ENCODE results near the gene PAM. TPM values are rescaled to one million over a fixed set of nuclear protein-coding genes. Genes with fewer than 3 reads are reported as not detected.

Gene PAM
- total RNA-seq, 1 experiment from 2014 or later: 190 TPM

DNA sequence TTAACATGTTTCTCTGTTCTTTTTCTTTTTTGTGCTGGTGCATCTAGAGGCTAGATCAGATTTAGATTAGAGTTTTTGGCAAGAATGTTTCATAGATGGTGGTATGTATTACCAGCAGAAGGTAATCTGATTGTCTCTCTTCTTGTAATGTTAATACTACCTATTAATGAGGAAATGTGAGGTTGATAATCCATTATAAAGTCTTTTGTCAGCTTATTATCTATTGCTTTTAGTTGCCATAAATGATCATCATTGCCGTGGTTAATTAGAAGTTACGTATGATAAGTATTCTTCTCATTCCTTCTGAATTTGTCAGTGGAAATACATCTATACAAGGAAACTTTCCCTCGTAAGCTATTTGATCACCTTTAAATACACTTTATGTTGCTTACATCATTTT lies 135.0 kb downstream of the PAM start:
- intact Hi-C loops (cut with micrococcal nuclease; ENCODE audit: unreplicated experiment): no loop called here
- Histone ChIP-seq H3K4me3 (ENCODE audit: low read depth, low read length, poor library complexity, severe bottlenecking) (no peak overlapping the region), H3K27ac (ENCODE audit: low read depth, low read length, poor library complexity, severe bottlenecking) (no peak overlapping the region), H3K4me1 (ENCODE audit: insufficient read depth, low read length, poor library complexity, severe bottlenecking) (no peaks in the 10 kb centered on the region), H3K36me3 (ENCODE audit: insufficient read depth, low read length, poor library complexity, severe bottlenecking) (no peaks in the 10 kb centered on the region), H3K27me3 (replicated peaks; ENCODE audit: insufficient read depth, low read depth, low read length, poor library complexity) (no peaks in the 10 kb centered on the region), H3K9me3 (ENCODE audit: low read depth, low read length, poor library complexity, severe bottlenecking) (no peaks in the 10 kb centered on the region)
- POLR2A ChIA-PET (ENCODE audit: low non-redundant PET): no interaction called here
- CTCF ChIA-PET: no interaction called here
- DNase-seq (ENCODE audit: low spot score): no peak
- BruUV-seq (replicated peaks): no TSS peak
- TF ChIP-seq, protein P1, sequence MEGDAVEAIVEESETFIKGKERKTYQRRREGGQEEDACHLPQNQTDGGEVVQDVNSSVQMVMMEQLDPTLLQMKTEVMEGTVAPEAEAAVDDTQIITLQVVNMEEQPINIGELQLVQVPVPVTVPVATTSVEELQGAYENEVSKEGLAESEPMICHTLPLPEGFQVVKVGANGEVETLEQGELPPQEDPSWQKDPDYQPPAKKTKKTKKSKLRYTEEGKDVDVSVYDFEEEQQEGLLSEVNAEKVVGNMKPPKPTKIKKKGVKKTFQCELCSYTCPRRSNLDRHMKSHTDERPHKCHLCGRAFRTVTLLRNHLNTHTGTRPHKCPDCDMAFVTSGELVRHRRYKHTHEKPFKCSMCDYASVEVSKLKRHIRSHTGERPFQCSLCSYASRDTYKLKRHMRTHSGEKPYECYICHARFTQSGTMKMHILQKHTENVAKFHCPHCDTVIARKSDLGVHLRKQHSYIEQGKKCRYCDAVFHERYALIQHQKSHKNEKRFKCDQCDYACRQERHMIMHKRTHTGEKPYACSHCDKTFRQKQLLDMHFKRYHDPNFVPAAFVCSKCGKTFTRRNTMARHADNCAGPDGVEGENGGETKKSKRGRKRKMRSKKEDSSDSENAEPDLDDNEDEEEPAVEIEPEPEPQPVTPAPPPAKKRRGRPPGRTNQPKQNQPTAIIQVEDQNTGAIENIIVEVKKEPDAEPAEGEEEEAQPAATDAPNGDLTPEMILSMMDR (conservative IDR thresholded peaks at IDR 0.05; ENCODE audit: low read depth, low read length): no peak
- no peak for TF ChIP-seq EZH2 (IDR thresholded peaks at IDR 0.05; ENCODE audit: borderline replicate concordance, low read depth, low read length, poor library complexity, severe bottlenecking)

DNA sequence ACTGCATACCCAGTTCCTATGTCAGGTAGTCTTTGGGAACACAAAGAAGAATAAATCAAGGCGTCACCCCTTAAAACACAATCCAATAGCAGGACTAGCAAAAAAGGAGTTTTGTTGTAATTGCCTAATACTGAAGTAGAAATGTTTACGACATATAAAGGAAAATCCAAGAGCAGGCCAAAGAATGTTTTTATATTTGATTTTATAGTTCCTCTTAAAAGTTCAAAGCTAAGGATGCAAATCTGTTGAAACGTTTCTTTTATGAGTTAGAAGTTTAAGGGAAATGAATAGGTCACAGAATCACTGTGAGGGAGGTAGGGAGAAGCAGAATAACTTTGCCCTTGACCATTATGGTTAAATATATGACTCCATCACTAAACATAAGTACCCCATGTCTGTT lies 136.1 kb downstream of the PAM start:
- BruUV-seq (replicated peaks): no TSS peak

DNA sequence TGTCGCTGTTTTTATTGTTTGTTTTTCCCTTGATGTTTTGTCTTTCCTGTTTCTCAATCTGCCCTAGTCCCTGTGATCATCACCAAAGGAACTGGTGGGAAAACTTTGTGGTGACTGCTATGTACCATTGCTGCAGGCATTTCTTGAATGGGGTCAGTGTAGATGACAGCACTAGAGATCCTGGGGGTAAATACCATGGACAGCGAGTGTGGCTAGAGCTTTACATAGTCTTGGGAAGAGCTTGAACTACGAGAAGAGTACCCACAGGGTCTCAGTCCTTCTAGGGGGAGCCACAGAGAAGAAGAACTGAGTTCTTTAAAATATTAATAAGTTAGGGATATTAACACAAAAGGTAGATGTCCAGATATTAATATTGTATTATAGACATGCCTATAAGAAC lies 138.8 kb downstream of the PAM start:
- H3K9me3 ChIP-seq (ENCODE audit: low read depth, low read length, poor library complexity, severe bottlenecking): no peaks in the 10 kb centered on the region
- POLR2A ChIA-PET (ENCODE audit: low non-redundant PET): no interaction called here
- H3K36me3 ChIP-seq (ENCODE audit: insufficient read depth, low read length, poor library complexity, severe bottlenecking): no peaks in the 10 kb centered on the region
- no peak overlapping the region for H3K4me3 ChIP-seq (ENCODE audit: low read depth, low read length, poor library complexity, severe bottlenecking)
- CTCF ChIA-PET: no interaction called here
- no peaks in the 10 kb centered on the region for H3K4me1 ChIP-seq (ENCODE audit: insufficient read depth, low read length, poor library complexity, severe bottlenecking)
- no peak overlapping the region for H3K27ac ChIP-seq (ENCODE audit: low read depth, low read length, poor library complexity, severe bottlenecking)
- no TSS peak for BruUV-seq (replicated peaks)
- intact Hi-C loops (cut with micrococcal nuclease; ENCODE audit: unreplicated experiment): no loop called here
- no peak for DNase-seq (ENCODE audit: low spot score)
- TF ChIP-seq, protein P1 (conservative IDR thresholded peaks at IDR 0.05; ENCODE audit: low read depth, low read length): no peak
- no peak for TF ChIP-seq EZH2 (IDR thresholded peaks at IDR 0.05; ENCODE audit: borderline replicate concordance, low read depth, low read length, poor library complexity, severe bottlenecking)
- H3K27me3 ChIP-seq (replicated peaks; ENCODE audit: insufficient read depth, low read depth, low read length, poor library complexity): no peaks in the 10 kb centered on the region

More for the DNA sequence above, 136.1 kb downstream of the PAM start:
- intact Hi-C loops (cut with micrococcal nuclease; ENCODE audit: unreplicated experiment): no loop called here
- H3K36me3 ChIP-seq (ENCODE audit: insufficient read depth, low read length, poor library complexity, severe bottlenecking): no peaks in the 10 kb centered on the region
- no peaks in the 10 kb centered on the region for H3K4me1 ChIP-seq (ENCODE audit: insufficient read depth, low read length, poor library complexity, severe bottlenecking)
- H3K4me3 ChIP-seq (ENCODE audit: low read depth, low read length, poor library complexity, severe bottlenecking): no peak overlapping the region
- DNase-seq (ENCODE audit: low spot score): no peak
- no peaks in the 10 kb centered on the region for H3K27me3 ChIP-seq (replicated peaks; ENCODE audit: insufficient read depth, low read depth, low read length, poor library complexity)
- ChIA-PET CTCF (no interaction called here), POLR2A (ENCODE audit: low non-redundant PET) (no interaction called here)
- H3K9me3 ChIP-seq (ENCODE audit: low read depth, low read length, poor library complexity, severe bottlenecking): no peaks in the 10 kb centered on the region
- H3K27ac ChIP-seq (ENCODE audit: low read depth, low read length, poor library complexity, severe bottlenecking): no peak overlapping the region
- TF ChIP-seq, protein P1 (conservative IDR thresholded peaks at IDR 0.05; ENCODE audit: low read depth, low read length): no peak
- TF ChIP-seq EZH2 (IDR thresholded peaks at IDR 0.05; ENCODE audit: borderline replicate concordance, low read depth, low read length, poor library complexity, severe bottlenecking): no peak

Data from A673 (cell line).